ENCODE measurements around the gene AZIN2.

Gene AZIN2

DNA sequence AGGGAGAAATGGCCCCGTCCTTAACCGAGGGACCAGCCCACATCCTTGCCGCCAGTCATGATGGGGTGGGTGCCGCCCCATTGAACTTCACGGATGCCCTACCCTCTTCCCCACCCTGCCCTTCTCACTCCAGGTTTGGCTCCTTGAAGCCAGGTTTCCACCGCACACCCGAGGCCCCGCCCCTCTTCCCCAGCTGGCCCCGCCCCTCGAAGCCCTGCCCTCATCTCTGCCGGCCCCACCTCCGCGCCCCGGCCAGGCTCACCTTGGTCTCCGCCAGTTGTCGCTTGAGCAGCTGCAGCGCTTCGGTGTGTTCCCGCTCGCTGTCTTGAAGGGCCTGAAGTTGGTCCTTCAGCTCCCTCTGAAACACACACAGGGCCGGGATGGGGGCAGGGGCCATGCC, 84.3 kb downstream of the AZIN2 start:
- H2AFZ ChIP-seq (ENCODE audit: low read depth, low read length), result no peak overlapping the region
- no peak overlapping the region for H3K9ac ChIP-seq (ENCODE audit: low read depth, low read length)
- no peaks in the 10 kb centered on the region for H3K9me3 ChIP-seq (ENCODE audit: insufficient read depth, low read length, severe bottlenecking)
- no peaks in the 10 kb centered on the region for H3K79me2 ChIP-seq (ENCODE audit: insufficient read depth, low read length)
- ATAC-seq (ENCODE audit: insufficient read depth, low read depth) (no peak), DNase-seq (no peak)
- no peaks in the 10 kb centered on the region for H3K4me1 ChIP-seq (ENCODE audit: insufficient read depth, low read length)
- H3K4me2 ChIP-seq (ENCODE audit: insufficient read depth, low read length), result no peak overlapping the region
- H3K27ac ChIP-seq (ENCODE audit: low read length), result no peak overlapping the region
- peaks cover 16% of the 10 kb centered on the region for H3K36me3 ChIP-seq (ENCODE audit: insufficient read depth, low read length)
- TF ChIP-seq, protein P1, sequence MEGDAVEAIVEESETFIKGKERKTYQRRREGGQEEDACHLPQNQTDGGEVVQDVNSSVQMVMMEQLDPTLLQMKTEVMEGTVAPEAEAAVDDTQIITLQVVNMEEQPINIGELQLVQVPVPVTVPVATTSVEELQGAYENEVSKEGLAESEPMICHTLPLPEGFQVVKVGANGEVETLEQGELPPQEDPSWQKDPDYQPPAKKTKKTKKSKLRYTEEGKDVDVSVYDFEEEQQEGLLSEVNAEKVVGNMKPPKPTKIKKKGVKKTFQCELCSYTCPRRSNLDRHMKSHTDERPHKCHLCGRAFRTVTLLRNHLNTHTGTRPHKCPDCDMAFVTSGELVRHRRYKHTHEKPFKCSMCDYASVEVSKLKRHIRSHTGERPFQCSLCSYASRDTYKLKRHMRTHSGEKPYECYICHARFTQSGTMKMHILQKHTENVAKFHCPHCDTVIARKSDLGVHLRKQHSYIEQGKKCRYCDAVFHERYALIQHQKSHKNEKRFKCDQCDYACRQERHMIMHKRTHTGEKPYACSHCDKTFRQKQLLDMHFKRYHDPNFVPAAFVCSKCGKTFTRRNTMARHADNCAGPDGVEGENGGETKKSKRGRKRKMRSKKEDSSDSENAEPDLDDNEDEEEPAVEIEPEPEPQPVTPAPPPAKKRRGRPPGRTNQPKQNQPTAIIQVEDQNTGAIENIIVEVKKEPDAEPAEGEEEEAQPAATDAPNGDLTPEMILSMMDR (IDR thresholded peaks at IDR 0.05; ENCODE audit: borderline replicate concordance, extremely low read depth, low read length, poor library complexity, severe bottlenecking), result no peak
- no peak for TF ChIP-seq EZH2 (IDR thresholded peaks at IDR 0.05; ENCODE audit: borderline replicate concordance, low read depth, low read length, severe bottlenecking)
- H4K20me1 ChIP-seq (ENCODE audit: insufficient read depth, low read length), result peaks cover 15% of the 10 kb centered on the region; the same call in 1 of the 2 replicates
- H3K4me3 ChIP-seq (ENCODE audit: low read depth in 1 of 2, low read length in 2 of 2), result no peak overlapping the region
- H3K27me3 ChIP-seq (ENCODE audit: insufficient read depth, low read length, poor library complexity), result no peaks in the 10 kb centered on the region

DNA sequence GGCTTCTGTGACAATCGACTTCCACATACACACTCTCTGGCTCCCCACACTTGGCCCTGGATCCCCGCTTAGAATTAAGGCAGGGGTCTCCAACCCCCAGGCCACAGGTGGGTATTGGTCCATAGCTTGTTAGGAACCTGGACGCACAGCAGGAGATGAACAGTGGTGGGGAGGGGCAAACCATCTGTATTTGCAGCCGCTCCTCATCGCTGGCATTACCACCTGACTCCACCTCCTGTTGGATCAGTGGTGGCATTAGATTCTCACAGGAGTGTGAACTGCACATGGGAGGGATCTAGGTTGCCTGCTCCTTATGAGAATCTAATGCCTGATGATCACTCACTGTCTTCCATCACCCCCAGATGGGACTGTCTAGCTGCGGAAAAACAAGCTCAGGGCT, 84.9 kb downstream of the AZIN2 start:
- Histone ChIP-seq H2AFZ (ENCODE audit: low read depth, low read length) (no peak overlapping the region), H3K9me3 (ENCODE audit: insufficient read depth, low read length, severe bottlenecking) (no peaks in the 10 kb centered on the region), H4K20me1 (ENCODE audit: insufficient read depth, low read length) (peaks cover 20% of the 10 kb centered on the region; the same call in 1 of the 2 replicates), H3K4me2 (ENCODE audit: insufficient read depth, low read length) (no peak overlapping the region), H3K79me2 (ENCODE audit: insufficient read depth, low read length) (no peaks in the 10 kb centered on the region), H3K27me3 (ENCODE audit: insufficient read depth, low read length, poor library complexity) (no peaks in the 10 kb centered on the region), H3K4me3 (ENCODE audit: low read depth in 1 of 2, low read length in 2 of 2) (no peak overlapping the region), H3K4me1 (ENCODE audit: insufficient read depth, low read length) (no peaks in the 10 kb centered on the region), H3K36me3 (ENCODE audit: insufficient read depth, low read length) (peaks cover 16% of the 10 kb centered on the region), H3K9ac (ENCODE audit: low read depth, low read length) (no peak overlapping the region), H3K27ac (ENCODE audit: low read length) (no peak overlapping the region)
- ATAC-seq (ENCODE audit: insufficient read depth, low read depth) (no peak), DNase-seq (no peak)
- TF ChIP-seq, protein P1 (IDR thresholded peaks at IDR 0.05; ENCODE audit: borderline replicate concordance, extremely low read depth, low read length, poor library complexity, severe bottlenecking), result no peak
- no peak for TF ChIP-seq EZH2 (IDR thresholded peaks at IDR 0.05; ENCODE audit: borderline replicate concordance, low read depth, low read length, severe bottlenecking)

DNA sequence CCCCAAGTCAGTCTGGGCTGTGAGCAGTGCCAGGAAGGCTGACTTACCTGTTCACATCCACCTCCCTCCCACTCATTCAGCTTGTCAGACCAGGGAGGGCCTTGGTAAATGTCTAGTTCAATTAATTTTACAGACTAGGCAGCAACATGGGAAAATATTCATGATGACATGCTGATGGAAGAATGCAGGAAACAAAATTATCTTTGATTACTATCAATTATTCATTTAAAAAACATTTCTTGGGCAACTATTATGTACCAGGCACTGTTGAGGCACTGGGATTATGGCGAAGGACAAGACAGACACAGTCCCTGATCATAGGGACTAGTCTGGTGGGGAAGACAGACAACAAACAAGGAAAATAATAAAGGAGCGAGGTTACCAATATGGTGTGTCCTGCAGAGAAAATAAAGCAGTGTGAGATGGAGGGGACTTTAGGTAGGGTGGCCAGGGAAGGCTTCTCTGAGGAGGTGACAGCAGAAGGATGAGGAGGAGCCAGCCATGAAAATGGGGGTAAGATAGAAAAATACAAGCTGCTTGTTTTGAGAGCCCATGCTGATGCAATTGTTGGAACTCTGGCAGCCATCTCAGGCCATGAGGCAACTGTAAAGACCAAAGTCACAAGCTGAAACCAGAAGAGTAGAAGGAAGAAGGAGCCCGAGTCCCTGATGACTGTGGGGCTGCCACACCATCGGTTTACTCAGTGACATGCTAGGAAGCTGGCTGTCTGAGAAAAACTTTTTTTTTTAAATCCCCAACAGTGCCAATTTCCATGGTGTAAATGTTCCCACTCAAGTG, 86.9 kb downstream of the AZIN2 start:
- Histone ChIP-seq H3K4me1 (ENCODE audit: insufficient read depth, low read length) (no peaks in the 10 kb centered on the region), H3K9me3 (ENCODE audit: insufficient read depth, low read length, severe bottlenecking) (no peaks in the 10 kb centered on the region), H3K36me3 (ENCODE audit: insufficient read depth, low read length) (peaks cover 16% of the 10 kb centered on the region), H3K4me3 (ENCODE audit: low read depth in 1 of 2, low read length in 2 of 2) (no peak overlapping the region), H3K27me3 (ENCODE audit: insufficient read depth, low read length, poor library complexity) (no peaks in the 10 kb centered on the region), H3K9ac (ENCODE audit: low read depth, low read length) (no peak overlapping the region), H2AFZ (ENCODE audit: low read depth, low read length) (no peak overlapping the region), H4K20me1 (ENCODE audit: insufficient read depth, low read length) (peaks cover 18% of the 10 kb centered on the region; the same call in 1 of the 2 replicates), H3K79me2 (ENCODE audit: insufficient read depth, low read length) (no peaks in the 10 kb centered on the region), H3K27ac (ENCODE audit: low read length) (no peak overlapping the region), H3K4me2 (ENCODE audit: insufficient read depth, low read length) (no peak overlapping the region)
- ATAC-seq (ENCODE audit: insufficient read depth, low read depth), result no peak
- TF ChIP-seq, protein P1 (IDR thresholded peaks at IDR 0.05; ENCODE audit: borderline replicate concordance, extremely low read depth, low read length, poor library complexity, severe bottlenecking), result no peak
- TF ChIP-seq EZH2 (IDR thresholded peaks at IDR 0.05; ENCODE audit: borderline replicate concordance, low read depth, low read length, severe bottlenecking), result no peak
- no peak for DNase-seq
